ENCODE data around the gene MYMX. TPM values are rescaled to one million over a fixed set of nuclear protein-coding genes. Genes with fewer than 3 reads are reported as not detected.

Gene MYMX
- total RNA-seq, 1 experiment from 2014 or later = not detected

DNA sequence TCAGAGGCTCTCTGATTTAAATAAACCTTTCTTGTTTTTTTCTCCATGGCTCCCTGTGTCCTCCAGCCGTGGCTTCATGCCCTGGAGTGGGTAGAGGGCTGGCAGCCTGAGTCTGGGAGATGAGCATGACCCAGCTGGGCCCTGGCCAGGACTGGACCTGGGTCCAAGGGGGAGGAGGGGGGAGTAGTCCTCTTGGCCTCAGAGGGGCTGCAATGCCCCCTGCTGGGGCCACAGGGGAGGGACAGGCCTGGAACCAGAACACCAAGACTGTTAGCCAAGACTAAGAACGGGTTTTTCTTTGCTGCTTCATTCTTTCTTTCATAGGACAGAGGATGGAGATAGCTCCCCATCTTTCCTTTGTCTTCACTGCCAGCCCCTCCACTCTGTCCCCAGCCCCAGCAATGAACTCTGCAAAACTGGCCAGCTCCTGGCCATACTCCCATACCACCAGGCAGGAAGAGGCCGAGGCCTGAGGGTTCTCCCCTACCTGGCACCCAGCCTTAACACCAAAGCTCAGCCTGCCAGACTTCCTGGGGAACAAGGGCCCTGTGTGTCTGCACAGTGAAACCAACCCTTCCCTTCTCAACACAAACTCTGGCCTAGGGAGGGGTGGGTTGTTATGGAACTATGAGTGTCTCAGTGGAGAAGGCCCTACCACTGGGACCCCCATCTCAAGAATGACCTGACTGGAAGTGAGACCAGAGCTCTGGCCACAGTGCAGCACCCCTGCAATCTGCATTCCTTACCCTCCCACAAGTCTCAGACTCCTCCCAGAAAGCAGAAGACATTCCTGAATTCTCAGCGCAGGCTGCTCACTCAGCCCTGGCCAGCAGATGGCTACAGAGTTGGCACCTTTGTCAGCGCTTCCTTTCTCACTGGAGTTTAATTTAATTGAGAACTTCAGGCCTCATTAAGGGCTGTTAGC is 17.6 kb downstream of the MYMX start:
- peaks cover 17% of the 10 kb centered on the region for H3K4me1 Mint-ChIP-seq (ENCODE audit: low read depth, unreplicated experiment)
- peak; percentile 60 to 67 for DNase-seq
- Histone ChIP-seq H3K9me3 (no peaks in the 10 kb centered on the region), H3K27me3 (replicated peaks; ENCODE audit: control insufficient read depth, insufficient read depth, low read length) (no peaks in the 10 kb centered on the region), H3K4me3 (ENCODE audit: low read depth, low read length) (no peak overlapping the region), H3K36me3 (ENCODE audit: control insufficient read depth, insufficient read depth, low read length) (no peaks in the 10 kb centered on the region), H3K4me1 (peaks cover 19% of the 10 kb centered on the region)
- H3K27ac Mint-ChIP-seq (ENCODE audit: unreplicated experiment) = peak overlapping the region; percentile 23
- no TSS peak for BruUV-seq (replicated peaks)
- H3K9me3 Mint-ChIP-seq (ENCODE audit: unreplicated experiment) = no peaks in the 10 kb centered on the region
- no peaks in the 10 kb centered on the region for H3K27me3 Mint-ChIP-seq (ENCODE audit: insufficient read depth, unreplicated experiment)
- TF ChIP-seq CTCF (IDR thresholded peaks at IDR 0.05; ENCODE audit: insufficient read depth in 1 of 2, low read depth in 1 of 2, low read length in 1 of 2, severe bottlenecking in 1 of 2, unreplicated experiment in 1 of 2) = peak; percentile 71 to 84
- ChIA-PET CTCF (interaction anchor here (0.5 to 3.5 kb wide), 9 partner anchors 8 to 138 kb away, joined by 3 to 25 read pairs (median 6); partner anchors contain the start of gene SLC29A1), POLR2A (interaction anchor here (0.6 kb wide), 1 partner anchor 10 kb away, joined by 3 read pairs; no protein-coding TSS in a partner anchor)
- H3K36me3 Mint-ChIP-seq (ENCODE audit: insufficient read depth, unreplicated experiment) = peaks cover 18% of the 10 kb centered on the region
- intact Hi-C loops (cut with micrococcal nuclease; ENCODE audit: unreplicated experiment) = loop anchor here (1.0 kb wide), 2 partner anchors 13 to 139 kb away; no protein-coding TSS in a partner anchor
- H3K4me3 Mint-ChIP-seq (ENCODE audit: unreplicated experiment) = no peak overlapping the region

DNA sequence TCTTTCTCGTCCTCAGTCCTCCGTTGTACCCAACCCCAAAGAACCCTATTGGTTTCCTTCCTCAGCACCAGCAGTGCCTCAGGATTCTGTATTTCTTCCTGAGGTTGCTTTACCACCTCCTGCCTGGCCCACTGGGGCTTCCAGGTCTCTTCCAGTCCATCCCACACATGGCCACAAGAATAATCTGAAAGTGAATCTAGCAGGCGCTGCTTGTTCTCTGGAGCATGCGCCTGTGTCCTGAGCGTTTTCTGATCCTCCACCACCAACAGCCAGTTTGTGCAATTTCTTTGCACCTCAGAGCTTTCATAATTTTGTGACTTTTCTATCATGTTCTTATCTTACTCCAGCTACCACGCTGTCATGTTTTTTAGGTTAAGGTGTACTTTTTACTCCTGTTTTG is 18.5 kb downstream of the MYMX start:
- no peak for DNase-seq
- H3K4me1 Mint-ChIP-seq (ENCODE audit: low read depth, unreplicated experiment) = peaks cover 17% of the 10 kb centered on the region
- H3K27ac Mint-ChIP-seq (ENCODE audit: unreplicated experiment) = no peak overlapping the region
- ChIA-PET POLR2A (interaction anchor here (0.6 kb wide), 2 partner anchors 11 kb away, joined by 3 read pairs; partner anchors contain the start of gene HSP90AB1), CTCF (interaction anchor here (1.0 to 3.5 kb wide), 7 partner anchors 11 to 139 kb away, joined by 3 to 25 read pairs (median 6); partner anchors contain the start of gene SLC29A1)
- no peaks in the 10 kb centered on the region for H3K27me3 Mint-ChIP-seq (ENCODE audit: insufficient read depth, unreplicated experiment)
- no peak overlapping the region for H3K4me3 ChIP-seq (ENCODE audit: low read depth, low read length)
- H3K27me3 ChIP-seq (replicated peaks; ENCODE audit: control insufficient read depth, insufficient read depth, low read length) = no peaks in the 10 kb centered on the region
- no peaks in the 10 kb centered on the region for H3K9me3 Mint-ChIP-seq (ENCODE audit: unreplicated experiment)
- peaks cover 19% of the 10 kb centered on the region for H3K4me1 ChIP-seq
- H3K9me3 ChIP-seq = no peaks in the 10 kb centered on the region
- BruUV-seq (replicated peaks) = no TSS peak
- TF ChIP-seq CTCF (IDR thresholded peaks at IDR 0.05; ENCODE audit: insufficient read depth in 1 of 2, low read depth in 1 of 2, low read length in 1 of 2, severe bottlenecking in 1 of 2, unreplicated experiment in 1 of 2) = no peak
- no peak overlapping the region for H3K4me3 Mint-ChIP-seq (ENCODE audit: unreplicated experiment)
- intact Hi-C loops (cut with micrococcal nuclease; ENCODE audit: unreplicated experiment) = no loop called here
- peaks cover 18% of the 10 kb centered on the region for H3K36me3 Mint-ChIP-seq (ENCODE audit: insufficient read depth, unreplicated experiment)
- no peaks in the 10 kb centered on the region for H3K36me3 ChIP-seq (ENCODE audit: control insufficient read depth, insufficient read depth, low read length)

- Mint-ChIP-seq H3K36me3 (ENCODE audit: insufficient read depth, unreplicated experiment) (peaks cover 17% of the 10 kb centered on the region), H3K4me1 (ENCODE audit: low read depth, unreplicated experiment) (peaks cover 17% of the 10 kb centered on the region), H3K9me3 (ENCODE audit: unreplicated experiment) (no peaks in the 10 kb centered on the region), H3K27ac (ENCODE audit: unreplicated experiment) (no peak overlapping the region), H3K27me3 (ENCODE audit: insufficient read depth, unreplicated experiment) (no peaks in the 10 kb centered on the region), H3K4me3 (ENCODE audit: unreplicated experiment) (no peak overlapping the region)
- CTCF ChIA-PET = interaction anchor here (0.7 to 3.5 kb wide), 3 partner anchors 12 to 338 kb away, joined by 5 to 25 read pairs (median 8); partner anchors contain the start of gene SLC29A1
- BruUV-seq (replicated peaks) = no TSS peak
- Histone ChIP-seq H3K9me3 (no peaks in the 10 kb centered on the region), H3K4me3 (ENCODE audit: low read depth, low read length) (no peak overlapping the region), H3K4me1 (peaks cover 19% of the 10 kb centered on the region), H3K36me3 (ENCODE audit: control insufficient read depth, insufficient read depth, low read length) (no peaks in the 10 kb centered on the region), H3K27me3 (replicated peaks; ENCODE audit: control insufficient read depth, insufficient read depth, low read length) (no peaks in the 10 kb centered on the region)
- POLR2A ChIA-PET = interaction anchor here (0.6 kb wide), 1 partner anchor 11 kb away, joined by 3 read pairs; the partner anchor contains the start of gene HSP90AB1
- no peak for TF ChIP-seq CTCF (IDR thresholded peaks at IDR 0.05; ENCODE audit: insufficient read depth in 1 of 2, low read depth in 1 of 2, low read length in 1 of 2, severe bottlenecking in 1 of 2, unreplicated experiment in 1 of 2)
- intact Hi-C loops (cut with micrococcal nuclease; ENCODE audit: unreplicated experiment) = no loop called here
- no peak for DNase-seq
Measured at GRCh38 chr6:44235891-44236516, 19.3 kb downstream of the MYMX start.
